Parathyroid adenoma (tissue), 2 donors: Measurements from ENCODE around the gene MYDGF.

Experiments used
- H2AFZ ChIP-seq: fragments of 300-600 bp; sonication (generic); one replicate; pipeline ENCODE4 v1.7.0; 2017; ENCODE audit warnings: antibody characterized with exemption, mild to moderate bottlenecking
- H3K27ac ChIP-seq: fragments of 300-600 bp; sonication (generic); one replicate; pipeline ENCODE4 v1.7.0; 2017
- H3K27me3 ChIP-seq: fragments of 300-600 bp; sonication (generic); one replicate; pipeline ENCODE4 v1.7.0; 2017; ENCODE audit warnings: low read length; ENCODE audit not compliant: control insufficient read depth, insufficient read depth
- H3K36me3 ChIP-seq: fragments of 300-600 bp; sonication (generic); one replicate; pipeline ENCODE4 v1.7.0; 2017; ENCODE audit warnings: low read length; ENCODE audit not compliant: control insufficient read depth, insufficient read depth
- H3K4me1 ChIP-seq: fragments of 300-600 bp; sonication (generic); one replicate; pipeline ENCODE4 v1.7.0; 2017; ENCODE audit warnings: control low read depth
- H3K4me2 ChIP-seq: fragments of 300-600 bp; sonication (generic); one replicate; pipeline ENCODE4 v1.7.0; 2017; ENCODE audit warnings: low read length
- H3K4me3 ChIP-seq: fragments of 300-600 bp; sonication (generic); one replicate; pipeline ENCODE4 v1.7.0; 2017; ENCODE audit warnings: low read depth, low read length
- H3K79me2 ChIP-seq: fragments of 300-600 bp; sonication (generic); one replicate; pipeline ENCODE4 v1.7.0; 2017; ENCODE audit warnings: control low read depth
- H3K9ac ChIP-seq: fragments of 300-600 bp; sonication (generic); one replicate; pipeline ENCODE4 v1.7.0; 2017; ENCODE audit warnings: mild to moderate bottlenecking
- H3K9me3 ChIP-seq: fragments of 300-600 bp; sonication (generic); one replicate; pipeline ENCODE4 v1.7.0; 2017; ENCODE audit warnings: low read length; ENCODE audit not compliant: control insufficient read depth
- CTCF ChIP-seq: fragments of 300-600 bp; sonication (generic); IDR thresholded peaks from one replicate; pipeline ENCODE4 v1.7.0; 2017; ENCODE audit warnings: antibody characterized with exemption, mild to moderate bottlenecking
- donor health status: primary hyperparathyroidism.

Gene MYDGF

GRCh38 chr19:4676955-4677731 is 7.0 kb upstream of the MYDGF start:
- H2AFZ ChIP-seq = no peak overlapping the region
- H3K79me2 ChIP-seq = no peaks in the 10 kb centered on the region
- peak; percentile 37 for TF ChIP-seq CTCF
- no peak overlapping the region for H3K4me3 ChIP-seq
- H3K9ac ChIP-seq = no peak overlapping the region
- H3K4me2 ChIP-seq = no peak overlapping the region
- H3K27ac ChIP-seq = no peak overlapping the region
- no peaks in the 10 kb centered on the region for H3K36me3 ChIP-seq
- no peaks in the 10 kb centered on the region for H3K9me3 ChIP-seq
- no peaks in the 10 kb centered on the region for H3K4me1 ChIP-seq
- H3K27me3 ChIP-seq = no peaks in the 10 kb centered on the region

- Histone ChIP-seq H3K27me3 (no peaks in the 10 kb centered on the region), H3K27ac (no peak overlapping the region), H2AFZ (no peak overlapping the region), H3K4me3 (no peak overlapping the region), H3K4me1 (no peaks in the 10 kb centered on the region), H3K36me3 (no peaks in the 10 kb centered on the region), H3K79me2 (no peaks in the 10 kb centered on the region), H3K4me2 (no peak overlapping the region), H3K9me3 (no peaks in the 10 kb centered on the region), H3K9ac (no peak overlapping the region)
- TF ChIP-seq CTCF = no peak
These were observed 5.2 kb upstream of the MYDGF start for GRCh38 chr19:4675346-4675745.

GRCh38 chr19:4673726-4674125 is 3.6 kb upstream of the MYDGF start:
- no peaks in the 10 kb centered on the region for H3K27me3 ChIP-seq
- no peak overlapping the region for H3K27ac ChIP-seq
- no peak overlapping the region for H2AFZ ChIP-seq
- no peak overlapping the region for H3K4me2 ChIP-seq
- no peak overlapping the region for H3K9ac ChIP-seq
- no peaks in the 10 kb centered on the region for H3K36me3 ChIP-seq
- H3K4me3 ChIP-seq = no peak overlapping the region
- peaks cover 5% of the 10 kb centered on the region for H3K4me1 ChIP-seq
- H3K9me3 ChIP-seq = no peaks in the 10 kb centered on the region
- peaks cover 5% of the 10 kb centered on the region for H3K79me2 ChIP-seq
- no peak for TF ChIP-seq CTCF

GRCh38 chr19:4673216-4673615 is 3.1 kb upstream of the MYDGF start:
- no peak overlapping the region for H3K9ac ChIP-seq
- H3K4me2 ChIP-seq = no peak overlapping the region
- TF ChIP-seq CTCF = no peak
- no peak overlapping the region for H3K4me3 ChIP-seq
- H3K36me3 ChIP-seq = no peaks in the 10 kb centered on the region
- peaks cover 5% of the 10 kb centered on the region for H3K4me1 ChIP-seq
- no peaks in the 10 kb centered on the region for H3K9me3 ChIP-seq
- H3K27ac ChIP-seq = no peak overlapping the region
- peaks cover 5% of the 10 kb centered on the region for H3K79me2 ChIP-seq
- no peak overlapping the region for H2AFZ ChIP-seq
- H3K27me3 ChIP-seq = no peaks in the 10 kb centered on the region
